ENCODE results near the gene GNAS. TPM values are rescaled to one million over a fixed set of nuclear protein-coding genes. Genes with fewer than 3 reads are reported as not detected.

Gene GNAS
- total RNA-seq, 1 donor from 2014 or later = 875 TPM

GRCh38 chr20:58922036-58922435 lies 69.5 kb downstream of the GNAS start:
- Histone ChIP-seq H3K27me3 (no peaks in the 10 kb centered on the region), H3K4me1 (no peaks in the 10 kb centered on the region), H3K9me3 (no peaks in the 10 kb centered on the region), H3K4me3 (no peak overlapping the region), H3K36me3 (no peaks in the 10 kb centered on the region), H3K27ac (no peak overlapping the region)
- no peak for DNase-seq (ENCODE audit: extremely low spot score in 2 of 2)
- intact Hi-C loops (cut with DNase I) = no loop called here
- TF ChIP-seq POLR2AphosphoS5 (IDR thresholded peaks at IDR 0.05; ENCODE audit: insufficient read depth in 1 of 2, low read depth in 1 of 2) (no peak), POLR2A (IDR thresholded peaks at IDR 0.05) (no peak)
- TF ChIP-seq, protein P1, sequence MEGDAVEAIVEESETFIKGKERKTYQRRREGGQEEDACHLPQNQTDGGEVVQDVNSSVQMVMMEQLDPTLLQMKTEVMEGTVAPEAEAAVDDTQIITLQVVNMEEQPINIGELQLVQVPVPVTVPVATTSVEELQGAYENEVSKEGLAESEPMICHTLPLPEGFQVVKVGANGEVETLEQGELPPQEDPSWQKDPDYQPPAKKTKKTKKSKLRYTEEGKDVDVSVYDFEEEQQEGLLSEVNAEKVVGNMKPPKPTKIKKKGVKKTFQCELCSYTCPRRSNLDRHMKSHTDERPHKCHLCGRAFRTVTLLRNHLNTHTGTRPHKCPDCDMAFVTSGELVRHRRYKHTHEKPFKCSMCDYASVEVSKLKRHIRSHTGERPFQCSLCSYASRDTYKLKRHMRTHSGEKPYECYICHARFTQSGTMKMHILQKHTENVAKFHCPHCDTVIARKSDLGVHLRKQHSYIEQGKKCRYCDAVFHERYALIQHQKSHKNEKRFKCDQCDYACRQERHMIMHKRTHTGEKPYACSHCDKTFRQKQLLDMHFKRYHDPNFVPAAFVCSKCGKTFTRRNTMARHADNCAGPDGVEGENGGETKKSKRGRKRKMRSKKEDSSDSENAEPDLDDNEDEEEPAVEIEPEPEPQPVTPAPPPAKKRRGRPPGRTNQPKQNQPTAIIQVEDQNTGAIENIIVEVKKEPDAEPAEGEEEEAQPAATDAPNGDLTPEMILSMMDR (IDR thresholded peaks at IDR 0.05) = no peak

- Histone ChIP-seq H3K36me3 (no peaks in the 10 kb centered on the region), H3K27me3 (no peaks in the 10 kb centered on the region), H3K9me3 (no peaks in the 10 kb centered on the region), H3K4me3 (no peak overlapping the region), H3K4me1 (no peaks in the 10 kb centered on the region), H3K27ac (no peak overlapping the region)
- no peak for DNase-seq (ENCODE audit: extremely low spot score in 2 of 2)
- TF ChIP-seq POLR2AphosphoS5 (IDR thresholded peaks at IDR 0.05; ENCODE audit: insufficient read depth in 1 of 2, low read depth in 1 of 2) (no peak), POLR2A (IDR thresholded peaks at IDR 0.05) (no peak)
- TF ChIP-seq, protein P1 (IDR thresholded peaks at IDR 0.05) = no peak
- intact Hi-C loops (cut with DNase I) = no loop called here
These were observed 70.7 kb downstream of the GNAS start for GRCh38 chr20:58923117-58923712.

DNA sequence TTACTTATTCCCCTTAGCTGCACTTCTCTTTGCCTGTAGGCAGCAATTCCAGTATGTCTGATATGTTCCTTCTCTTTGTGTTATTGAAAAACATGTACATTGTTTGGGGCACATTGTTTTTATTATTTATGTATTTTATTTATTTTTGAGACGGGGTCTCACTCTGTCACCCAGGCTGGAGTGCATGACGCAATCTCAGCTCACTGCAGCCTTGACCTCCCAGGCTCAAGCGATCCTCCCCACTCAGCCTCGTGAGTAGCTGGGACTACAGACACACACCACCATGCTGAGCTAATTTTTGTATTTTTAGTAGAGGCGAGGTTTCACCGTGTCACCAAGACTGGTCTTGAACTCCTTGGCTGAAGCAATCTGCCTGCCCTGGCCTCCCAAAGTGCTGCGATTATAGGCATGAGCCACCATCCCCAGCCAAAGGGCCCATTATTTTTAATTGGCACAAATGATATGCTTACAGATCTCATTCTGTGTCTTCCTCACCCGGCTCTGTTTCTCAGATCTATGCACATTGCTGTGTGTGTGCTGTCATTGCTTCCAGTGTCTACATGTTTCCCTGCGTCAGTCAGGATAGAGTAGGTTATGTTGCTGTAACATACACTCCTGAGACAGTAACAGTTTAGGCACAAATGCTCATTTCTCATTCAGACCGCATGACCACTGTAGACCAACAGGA lies 74.4 kb downstream of the GNAS start:
- Histone ChIP-seq H3K4me3 (no peak overlapping the region), H3K9me3 (no peaks in the 10 kb centered on the region), H3K27me3 (no peaks in the 10 kb centered on the region), H3K36me3 (no peaks in the 10 kb centered on the region), H3K27ac (no peak overlapping the region), H3K4me1 (no peaks in the 10 kb centered on the region)
- TF ChIP-seq POLR2A (IDR thresholded peaks at IDR 0.05) (no peak), POLR2AphosphoS5 (IDR thresholded peaks at IDR 0.05; ENCODE audit: insufficient read depth in 1 of 2, low read depth in 1 of 2) (no peak)
- TF ChIP-seq, protein P1 (IDR thresholded peaks at IDR 0.05) = no peak
- DNase-seq (ENCODE audit: extremely low spot score in 2 of 2) = no peak
- intact Hi-C loops (cut with DNase I) = no loop called here

GRCh38 chr20:58927490-58928061 lies 75.1 kb downstream of the GNAS start:
- TF ChIP-seq POLR2AphosphoS5 (IDR thresholded peaks at IDR 0.05; ENCODE audit: insufficient read depth in 1 of 2, low read depth in 1 of 2) = no peak
- TF ChIP-seq POLR2A (IDR thresholded peaks at IDR 0.05) = no peak
- TF ChIP-seq, protein P1 (IDR thresholded peaks at IDR 0.05) = no peak
- Histone ChIP-seq H3K9me3 (no peaks in the 10 kb centered on the region), H3K27me3 (no peaks in the 10 kb centered on the region), H3K36me3 (no peaks in the 10 kb centered on the region), H3K4me3 (no peak overlapping the region), H3K4me1 (no peaks in the 10 kb centered on the region), H3K27ac (no peak overlapping the region)
- intact Hi-C loops (cut with DNase I) = no loop called here
- DNase-seq (ENCODE audit: extremely low spot score in 2 of 2) = no peak

DNA sequence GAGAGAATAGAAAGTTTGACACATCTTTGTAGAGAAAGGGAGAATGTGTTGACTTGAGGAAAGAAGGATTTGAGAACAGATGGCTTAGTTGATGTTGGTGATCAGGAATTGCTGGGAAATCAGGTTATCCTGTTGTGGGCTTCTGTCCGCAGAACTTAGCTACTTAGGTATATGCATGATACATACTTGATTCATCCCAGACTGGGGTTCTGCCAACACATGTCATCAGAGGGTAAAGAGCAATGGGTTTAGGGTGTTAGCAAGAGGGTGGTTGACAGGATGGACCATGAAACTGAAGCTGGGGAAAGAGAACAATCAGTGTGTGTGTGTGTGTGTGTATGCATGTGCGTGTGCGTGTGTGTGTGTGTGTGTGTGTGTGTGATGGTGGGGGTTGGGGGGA lies 78.0 kb downstream of the GNAS start:
- Histone ChIP-seq H3K36me3 (no peaks in the 10 kb centered on the region), H3K4me1 (no peaks in the 10 kb centered on the region), H3K9me3 (no peaks in the 10 kb centered on the region), H3K27ac (no peak overlapping the region), H3K4me3 (no peak overlapping the region), H3K27me3 (no peaks in the 10 kb centered on the region)
- intact Hi-C loops (cut with DNase I) = no loop called here
- DNase-seq (ENCODE audit: extremely low spot score in 2 of 2) = no peak
- TF ChIP-seq POLR2A (IDR thresholded peaks at IDR 0.05) = no peak
- TF ChIP-seq, protein P1 (IDR thresholded peaks at IDR 0.05) = no peak
- TF ChIP-seq POLR2AphosphoS5 (IDR thresholded peaks at IDR 0.05; ENCODE audit: insufficient read depth in 1 of 2, low read depth in 1 of 2) = no peak

Measured in vagina (tissue), 2 donors.